Colonic mucosa (tissue), 4 donors: ENCODE results near the gene CDKN1A. TPM values are rescaled to one million over a fixed set of nuclear protein-coding genes. Genes with fewer than 3 reads are reported as not detected.
"Not testable (repeated sequence)": the region's sequence is repeated elsewhere in the genome, so short reads cannot be mapped to it uniquely, and the experiment has no call there.

ENCODE experiments used
- DNase-seq: peaks from one replicate; pipeline ENCODE4 v3.0.0-alpha.2; 2020
- H3K27ac ChIP-seq: fragments of 200-600 bp; one replicate; pipeline ENCODE4 v1.8.0; 2021
- H3K27me3 ChIP-seq: fragments of 200-600 bp; one replicate; pipeline ENCODE4 v1.8.0; 2021
- H3K36me3 ChIP-seq: fragments of 200-600 bp; one replicate; pipeline ENCODE4 v1.8.0; 2021
- H3K4me1 ChIP-seq: fragments of 200-600 bp; one replicate; pipeline ENCODE4 v1.8.0; 2021; ENCODE audit warnings: mild to moderate bottlenecking
- H3K4me3 ChIP-seq: fragments of 200-600 bp; one replicate; pipeline ENCODE4 v1.8.0; 2021
- H3K9ac ChIP-seq, 2 donors: one replicate each; pipeline ENCODE4 v1.7.0; 2013; ENCODE audit warnings: control low read depth in 2 of 2, low read depth in 2 of 2, low read length in 2 of 2
- H3K9me3 ChIP-seq: fragments of 200-600 bp; one replicate; pipeline ENCODE4 v1.8.0; 2021
- intact Hi-C: fragments of 100-400 bp; cut with DNase I; formaldehyde crosslinking; loops from one replicate; pipeline ENCODE4 v1.14.1; 2022
- total RNA-seq, 2 donors: library from RNA; stranded (reverse); fragmentation: NEBNext Ultra II Directional in 1 of 2; extraction: Animal tissue kit (Norgen Biotek cat#: 25700) in 1 of 2; gene quantifications; one replicate each; pipeline ENCODE4 v1.2.1, GENCODE V29; 2021
- TF ChIP-seq, protein P1 (sequence below): fragments of 200-600 bp; IDR thresholded peaks from one replicate; pipeline ENCODE4 v1.8.0; 2022; ENCODE audit warnings: antibody characterized with exemption, mild to moderate bottlenecking
- donor health status: healthy.
- donor health status: DM: no; HTN: no; CAD: no.
- donor health status: DM: no; HTN: no; CAD: no.

The CDKN1A gene
- total RNA-seq, 2 donors from 2014 or later, result 157 to 286 TPM

DNA sequence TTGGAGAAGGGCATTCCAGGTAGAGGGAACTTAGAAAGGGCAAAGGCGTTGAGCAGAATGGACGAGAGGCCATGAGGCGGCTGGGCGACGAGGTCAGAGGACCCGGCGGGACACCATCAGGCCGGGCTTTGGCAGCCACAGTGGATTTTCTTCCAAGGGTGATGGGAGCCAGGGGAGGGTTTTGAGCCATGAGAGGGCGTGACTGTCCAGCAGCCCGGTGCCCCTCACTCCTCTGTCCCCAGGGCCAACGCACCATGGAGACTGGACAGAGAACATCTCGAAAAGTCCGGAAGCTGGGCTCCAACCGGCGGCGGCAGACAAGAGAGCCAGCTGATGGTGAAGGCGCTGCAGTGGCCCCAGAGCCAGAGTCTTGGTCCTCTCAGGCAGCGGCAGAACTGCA lies 25.5 kb downstream of the CDKN1A start:
- TF ChIP-seq, protein P1, sequence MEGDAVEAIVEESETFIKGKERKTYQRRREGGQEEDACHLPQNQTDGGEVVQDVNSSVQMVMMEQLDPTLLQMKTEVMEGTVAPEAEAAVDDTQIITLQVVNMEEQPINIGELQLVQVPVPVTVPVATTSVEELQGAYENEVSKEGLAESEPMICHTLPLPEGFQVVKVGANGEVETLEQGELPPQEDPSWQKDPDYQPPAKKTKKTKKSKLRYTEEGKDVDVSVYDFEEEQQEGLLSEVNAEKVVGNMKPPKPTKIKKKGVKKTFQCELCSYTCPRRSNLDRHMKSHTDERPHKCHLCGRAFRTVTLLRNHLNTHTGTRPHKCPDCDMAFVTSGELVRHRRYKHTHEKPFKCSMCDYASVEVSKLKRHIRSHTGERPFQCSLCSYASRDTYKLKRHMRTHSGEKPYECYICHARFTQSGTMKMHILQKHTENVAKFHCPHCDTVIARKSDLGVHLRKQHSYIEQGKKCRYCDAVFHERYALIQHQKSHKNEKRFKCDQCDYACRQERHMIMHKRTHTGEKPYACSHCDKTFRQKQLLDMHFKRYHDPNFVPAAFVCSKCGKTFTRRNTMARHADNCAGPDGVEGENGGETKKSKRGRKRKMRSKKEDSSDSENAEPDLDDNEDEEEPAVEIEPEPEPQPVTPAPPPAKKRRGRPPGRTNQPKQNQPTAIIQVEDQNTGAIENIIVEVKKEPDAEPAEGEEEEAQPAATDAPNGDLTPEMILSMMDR, result no peak
- Histone ChIP-seq H3K27ac (no peak overlapping the region), H3K9me3 (no peaks in the 10 kb centered on the region), H3K4me3 (no peak overlapping the region), H3K9ac (no peak overlapping the region), H3K4me1 (no peaks in the 10 kb centered on the region), H3K36me3 (no peaks in the 10 kb centered on the region), H3K27me3 (no peaks in the 10 kb centered on the region)
- intact Hi-C loops, result no loop called here
- DNase-seq, result no peak

DNA sequence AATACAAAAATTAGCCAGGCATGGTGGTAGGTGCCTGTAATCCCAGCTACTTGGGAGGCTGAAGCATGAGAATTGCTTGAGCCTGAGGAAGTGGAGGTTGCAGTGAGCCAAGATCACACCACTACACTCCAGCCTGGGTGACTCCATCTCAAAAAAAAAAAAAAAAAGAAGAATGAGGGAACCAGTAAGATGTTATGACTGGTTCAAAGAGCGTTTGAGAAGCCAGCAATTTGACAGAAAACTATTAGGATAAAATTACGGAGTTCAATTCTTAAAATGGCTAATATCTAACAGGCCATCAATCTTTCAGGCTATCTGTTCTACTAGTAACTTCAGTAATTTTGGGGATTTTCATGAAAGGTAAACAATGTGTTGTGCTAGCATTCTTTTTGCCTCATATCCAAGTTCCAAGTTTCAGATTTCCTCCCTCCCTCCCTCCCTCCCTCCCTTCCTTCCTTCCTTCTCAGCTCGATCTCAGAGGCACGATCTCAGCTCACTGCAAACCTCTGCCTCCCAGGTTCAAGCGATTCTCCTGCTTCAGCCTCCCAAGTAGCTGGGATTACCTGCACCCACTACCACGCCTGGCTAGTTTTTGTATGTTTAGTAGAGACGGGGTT lies 26.6 kb downstream of the CDKN1A start:
- DNase-seq, H3K9ac ChIP-seq, H3K27me3 ChIP-seq, H3K4me3 ChIP-seq, intact Hi-C loops, H3K36me3 ChIP-seq, H3K9me3 ChIP-seq, H3K4me1 ChIP-seq, H3K27ac ChIP-seq: not testable (repeated sequence)

DNA sequence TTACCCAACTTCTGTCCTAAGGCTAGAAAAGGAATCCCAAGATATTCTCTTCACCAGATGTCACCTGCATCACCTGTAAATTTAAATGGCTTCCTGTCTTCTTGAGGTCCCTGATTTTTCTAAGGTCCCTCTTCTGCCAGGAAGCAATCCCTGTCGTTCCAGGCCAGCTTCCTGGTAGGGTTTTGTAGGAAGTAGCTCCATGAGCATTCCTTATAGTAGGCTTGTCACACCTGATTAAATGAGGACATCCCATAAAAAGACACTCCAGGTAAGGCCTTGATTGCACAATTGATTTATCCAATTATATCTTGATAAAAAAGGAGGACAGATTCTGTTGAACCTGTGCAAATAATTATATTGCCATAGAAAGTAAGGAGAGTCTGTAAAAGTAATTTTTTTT lies 27.8 kb downstream of the CDKN1A start:
- Histone ChIP-seq H3K27ac (no peak overlapping the region), H3K36me3 (no peaks in the 10 kb centered on the region), H3K9ac (no peak overlapping the region), H3K4me3 (no peak overlapping the region), H3K9me3 (no peaks in the 10 kb centered on the region), H3K27me3 (no peaks in the 10 kb centered on the region), H3K4me1 (no peaks in the 10 kb centered on the region)
- TF ChIP-seq, protein P1, result no peak
- DNase-seq, result no peak
- intact Hi-C loops, result no loop called here

DNA sequence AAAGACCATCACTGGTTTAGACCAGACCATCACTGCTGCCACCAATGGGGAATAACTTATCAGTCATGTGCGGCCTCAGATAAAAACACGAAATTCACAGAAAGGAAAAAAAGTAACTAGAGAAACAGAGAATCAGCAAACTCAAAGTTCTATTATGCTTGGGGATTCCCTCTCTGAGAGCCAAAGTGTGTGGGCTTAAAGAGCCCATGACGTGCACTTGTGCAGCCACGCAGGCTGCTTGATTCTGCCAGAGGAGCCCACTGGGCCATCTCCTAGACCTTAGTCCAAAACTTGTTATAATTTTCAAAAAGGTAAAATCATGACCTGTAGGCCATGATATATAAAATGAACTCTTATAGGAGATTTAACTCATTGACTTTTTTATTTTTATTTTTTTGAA lies 34.3 kb downstream of the CDKN1A start:
- TF ChIP-seq, protein P1, result no peak
- H3K9ac ChIP-seq, result no peak overlapping the region
- no peak overlapping the region for H3K4me3 ChIP-seq
- H3K9me3 ChIP-seq, result no peaks in the 10 kb centered on the region
- no peaks in the 10 kb centered on the region for H3K4me1 ChIP-seq
- intact Hi-C loops, result no loop called here
- no peak for DNase-seq
- no peak overlapping the region for H3K27ac ChIP-seq
- H3K36me3 ChIP-seq, result no peaks in the 10 kb centered on the region
- no peaks in the 10 kb centered on the region for H3K27me3 ChIP-seq

DNA sequence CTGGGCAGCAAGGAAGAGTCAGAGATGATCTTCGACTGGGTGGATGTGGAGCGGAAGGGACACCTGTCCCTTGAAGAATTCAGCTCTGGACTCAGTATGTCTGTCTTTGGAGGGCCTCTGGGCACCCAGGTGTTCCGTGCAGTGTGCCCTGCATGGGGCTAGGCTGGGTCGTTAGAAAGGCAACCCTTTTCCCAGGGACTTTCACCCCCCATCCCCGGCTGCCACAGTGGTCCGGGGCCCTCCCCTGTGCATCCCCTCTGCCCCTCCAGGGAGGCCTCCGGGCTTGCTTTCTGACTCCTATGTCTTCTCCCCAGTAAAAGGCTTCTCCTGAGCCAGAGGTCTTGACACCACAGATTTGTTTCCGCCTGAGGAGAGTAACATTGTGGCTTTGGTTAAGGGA lies 35.3 kb downstream of the CDKN1A start:
- Histone ChIP-seq H3K9ac (no peak overlapping the region), H3K9me3 (no peaks in the 10 kb centered on the region), H3K27me3 (no peaks in the 10 kb centered on the region), H3K4me3 (no peak overlapping the region), H3K36me3 (no peaks in the 10 kb centered on the region), H3K27ac (no peak overlapping the region), H3K4me1 (no peaks in the 10 kb centered on the region)
- TF ChIP-seq, protein P1, result no peak
- intact Hi-C loops, result no loop called here
- DNase-seq, result no peak

DNA sequence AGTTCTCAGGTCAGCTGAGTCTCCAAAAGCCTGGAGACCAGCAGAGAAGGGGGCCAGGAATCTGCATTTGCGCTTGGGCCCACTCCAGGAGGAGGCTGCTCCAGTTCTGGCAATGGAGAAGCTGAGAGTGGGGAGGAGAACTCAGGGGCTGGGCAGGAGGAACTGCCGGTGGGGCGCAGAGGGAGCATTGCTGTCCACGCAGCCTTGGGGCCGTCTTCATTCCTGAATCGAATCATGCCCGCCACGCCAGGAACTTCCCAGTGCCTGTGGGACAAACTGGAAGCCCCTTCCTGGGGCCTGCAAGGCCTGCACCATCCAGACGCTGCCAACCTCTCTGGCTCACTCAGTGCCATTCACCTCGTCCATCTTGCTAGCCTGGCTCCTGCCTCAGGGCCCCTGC lies 36.0 kb downstream of the CDKN1A start:
- Histone ChIP-seq H3K4me1 (no peaks in the 10 kb centered on the region), H3K4me3 (no peak overlapping the region), H3K27me3 (no peaks in the 10 kb centered on the region), H3K9me3 (no peaks in the 10 kb centered on the region), H3K9ac (no peak overlapping the region), H3K27ac (no peak overlapping the region), H3K36me3 (no peaks in the 10 kb centered on the region)
- intact Hi-C loops, result no loop called here
- no peak for DNase-seq
- TF ChIP-seq, protein P1, result no peak
